DND-41 (cell line): ENCODE data around the gene ITPR3.

Experiments used
- CTCF ChIP-seq: IDR thresholded peaks from 2 replicates; pipeline ENCODE4 v1.5.1; 2012; ENCODE audit warnings: borderline replicate concordance, low read length, moderate library complexity, mild to moderate bottlenecking; ENCODE audit not compliant: poor library complexity, severe bottlenecking; ENCODE audit errors: extremely low read depth
- EZH2 ChIP-seq: IDR thresholded peaks from 3 replicates; pipeline ENCODE4 v1.6.1; 2012; ENCODE audit warnings: borderline replicate concordance, low read depth, mild to moderate bottlenecking, moderate library complexity, low read length, inconsistent platforms; ENCODE audit not compliant: severe bottlenecking

GRCh38 chr6:33583591-33584155, 37.4 kb upstream of the ITPR3 start:
- TF ChIP-seq CTCF: peak; percentile 51
- TF ChIP-seq EZH2: no peak
